CD8-positive, alpha-beta memory T cell (primary cell): ENCODE measurements around the gene SPDYE18. TPM values are rescaled to one million over a fixed set of nuclear protein-coding genes. Genes with fewer than 3 reads are reported as not detected.
"Not testable (repeated sequence)": the region's sequence is repeated elsewhere in the genome, so short reads cannot be mapped to it uniquely, and the experiment has no call there.

Source experiments
- CTCF ChIA-PET: fragments of 350-600 bp; sonication (Branson Sonifier 250); formaldehyde crosslinking; loops from one replicate; lab custom pipeline; 2021; ENCODE audit warnings: antibody characterized with exemption; lab: Charles Lee
- POLR2A ChIA-PET: fragments of 350-600 bp; sonication (Branson Sonifier 250); formaldehyde crosslinking; loops from one replicate; lab custom pipeline; 2021; ENCODE audit warnings: antibody characterized with exemption; lab: Charles Lee
- DNase-seq, 5 donors: peaks; one replicate each; pipeline versions ENCODE4 v3.0.0 to v3.0.0-alpha.2; 2020 to 2022; ENCODE audit warnings: mixed read lengths in 1 of 5
- H3K27ac ChIP-seq: one replicate; pipeline ENCODE4 v1.7.0; 2013; ENCODE audit warnings: low read depth, mild to moderate bottlenecking, low read length, moderate library complexity
- H3K27me3 ChIP-seq: 2 replicates; pipeline ENCODE4 v1.7.0; 2013; ENCODE audit warnings: low read length, mild to moderate bottlenecking; ENCODE audit not compliant: insufficient read depth, poor library complexity, severe bottlenecking
- H3K36me3 ChIP-seq: 2 replicates; pipeline ENCODE4 v1.7.0; 2013; ENCODE audit warnings: mild to moderate bottlenecking, low read length, moderate library complexity; ENCODE audit not compliant: insufficient read depth
- H3K4me1 ChIP-seq: 2 replicates; pipeline ENCODE4 v1.7.0; 2013; ENCODE audit warnings: mild to moderate bottlenecking, low read length, moderate library complexity; ENCODE audit not compliant: insufficient read depth
- H3K4me3 ChIP-seq: 2 replicates; pipeline ENCODE4 v1.7.0; 2013; ENCODE audit warnings: mild to moderate bottlenecking, low read length
- H3K9me3 ChIP-seq: 2 replicates; pipeline ENCODE4 v1.7.0; 2013; ENCODE audit warnings: mild to moderate bottlenecking, low read length
- H3K27ac Mint-ChIP-seq, 8 donors: one replicate each; pipeline ENCODE4 v1.8.0; 2020 to 2021; ENCODE audit warnings: mixed read lengths in 8 of 8, mild to moderate bottlenecking in 6 of 8, inconsistent platforms in 3 of 8, moderate library complexity in 3 of 8
- H3K27me3 Mint-ChIP-seq, 2 donors: one replicate each; pipeline ENCODE4 v1.8.0; 2020 to 2021; ENCODE audit warnings: mixed read lengths in 2 of 2, mild to moderate bottlenecking in 1 of 2, moderate library complexity in 1 of 2
- H3K36me3 Mint-ChIP-seq, 3 donors: one replicate each; pipeline ENCODE4 v1.8.0; 2020 to 2021; ENCODE audit warnings: mixed read lengths in 3 of 3, inconsistent platforms in 1 of 3, mild to moderate bottlenecking in 1 of 3
- H3K4me1 Mint-ChIP-seq, 3 donors: one replicate each; pipeline ENCODE4 v1.8.0; 2020 to 2021; ENCODE audit warnings: mixed read lengths in 3 of 3, inconsistent platforms in 1 of 3, mild to moderate bottlenecking in 1 of 3
- H3K4me3 Mint-ChIP-seq, 7 donors: one replicate each; pipeline ENCODE4 v1.8.0; 2020 to 2021; ENCODE audit warnings: mixed read lengths in 7 of 7, mild to moderate bottlenecking in 6 of 7, moderate library complexity in 4 of 7, inconsistent platforms in 2 of 7
- H3K9me3 Mint-ChIP-seq, 5 donors: one replicate each; pipeline ENCODE4 v1.8.0; 2020 to 2022; ENCODE audit warnings: mixed read lengths in 5 of 5, mild to moderate bottlenecking in 3 of 5, moderate library complexity in 2 of 5, inconsistent platforms in 1 of 5
- polyA plus RNA-seq: library from polyadenylated mRNA; unstranded; fragments of 300-500 nt; fragmentation: Illumina TruSeq; gene quantifications from one replicate; pipeline ENCODE4 v1.2.3, GENCODE V29; 2021
- total RNA-seq, 2 experiments: library from RNA; stranded (reverse); gene quantifications; one replicate each; pipeline ENCODE4 v1.2.3, GENCODE V29; 2021

SPDYE18 gene
- total RNA-seq (under 1 TPM in 1 of 2 experiments, not detected in 1; 0.53 TPM), polyA plus RNA-seq (not detected)

DNA sequence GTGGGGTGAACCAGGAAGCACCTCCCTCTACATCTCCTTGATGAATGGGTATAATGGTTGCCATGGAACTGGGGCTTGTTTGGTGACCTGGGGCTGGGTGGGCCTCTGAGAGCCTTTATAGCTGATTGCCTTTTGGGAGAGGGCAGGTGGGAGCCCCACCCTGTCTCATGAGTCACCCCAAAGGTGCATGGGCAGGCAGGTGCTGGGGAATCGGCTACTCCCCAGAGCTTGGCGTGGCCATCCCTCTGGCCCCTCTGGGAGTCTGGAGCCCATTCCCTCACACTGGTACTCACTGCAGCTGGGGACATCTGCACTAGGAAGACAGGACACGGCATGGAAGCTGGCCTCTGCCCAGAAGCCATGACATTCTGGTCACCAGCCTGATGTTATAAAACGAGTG lies at the start of gene SPDYE18:
SPDYE18 (minus strand) TSS at position 2 of the 400 bp plus-strand sequence. CDS start 2,046 bp downstream, outside the sequence.
- H3K36me3 Mint-ChIP-seq, H3K27me3 Mint-ChIP-seq: not testable (repeated sequence)

GRCh38 chr7:77108362-77108761 lies 46.0 kb upstream of the SPDYE18 start:
- H3K36me3 Mint-ChIP-seq, H3K27ac Mint-ChIP-seq, H3K27me3 Mint-ChIP-seq, POLR2A ChIA-PET, H3K27me3 ChIP-seq, H3K4me3 ChIP-seq, H3K4me1 Mint-ChIP-seq, H3K4me1 ChIP-seq, H3K36me3 ChIP-seq, H3K9me3 ChIP-seq, H3K4me3 Mint-ChIP-seq, CTCF ChIA-PET, DNase-seq, H3K27ac ChIP-seq, H3K9me3 Mint-ChIP-seq: not testable (repeated sequence)

More for the DNA sequence above, at the start of gene SPDYE18:
- DNase-seq, CTCF ChIA-PET, H3K27ac ChIP-seq, H3K27ac Mint-ChIP-seq, H3K36me3 ChIP-seq, H3K4me3 ChIP-seq, POLR2A ChIA-PET, H3K4me1 Mint-ChIP-seq, H3K4me3 Mint-ChIP-seq, H3K9me3 ChIP-seq, H3K27me3 ChIP-seq, H3K9me3 Mint-ChIP-seq, H3K4me1 ChIP-seq: not testable (repeated sequence)

GRCh38 chr7:77107659-77108058 lies 45.3 kb upstream of the SPDYE18 start:
- H3K4me3 ChIP-seq, H3K4me1 Mint-ChIP-seq, POLR2A ChIA-PET, H3K4me3 Mint-ChIP-seq, DNase-seq, H3K27ac ChIP-seq, H3K27me3 Mint-ChIP-seq, H3K9me3 Mint-ChIP-seq, H3K9me3 ChIP-seq, H3K27me3 ChIP-seq, CTCF ChIA-PET, H3K36me3 Mint-ChIP-seq, H3K4me1 ChIP-seq, H3K36me3 ChIP-seq: not testable (repeated sequence)
- H3K27ac Mint-ChIP-seq: peak overlapping the region in 2 of 8 donors; percentile 15 to 27

- POLR2A ChIA-PET, DNase-seq, H3K36me3 Mint-ChIP-seq, H3K27ac Mint-ChIP-seq, H3K4me3 Mint-ChIP-seq, H3K4me1 Mint-ChIP-seq, H3K27ac ChIP-seq, H3K27me3 ChIP-seq, H3K4me1 ChIP-seq, H3K9me3 ChIP-seq, H3K9me3 Mint-ChIP-seq, H3K36me3 ChIP-seq, H3K4me3 ChIP-seq, H3K27me3 Mint-ChIP-seq, CTCF ChIA-PET: not testable (repeated sequence)
Observed at GRCh38 chr7:77105904-77106303, 43.5 kb upstream of the SPDYE18 start.

GRCh38 chr7:77102671-77103070 lies 40.3 kb upstream of the SPDYE18 start:
- H3K4me3 Mint-ChIP-seq, H3K36me3 Mint-ChIP-seq, H3K4me3 ChIP-seq, H3K9me3 ChIP-seq, H3K27ac Mint-ChIP-seq, POLR2A ChIA-PET, H3K4me1 Mint-ChIP-seq, H3K4me1 ChIP-seq, H3K36me3 ChIP-seq, CTCF ChIA-PET, DNase-seq, H3K27ac ChIP-seq, H3K9me3 Mint-ChIP-seq, H3K27me3 Mint-ChIP-seq, H3K27me3 ChIP-seq: not testable (repeated sequence)

- H3K36me3 ChIP-seq, H3K27ac ChIP-seq, H3K36me3 Mint-ChIP-seq, POLR2A ChIA-PET, H3K9me3 ChIP-seq, H3K4me3 Mint-ChIP-seq, H3K4me1 Mint-ChIP-seq, H3K4me1 ChIP-seq, H3K4me3 ChIP-seq, CTCF ChIA-PET, H3K27me3 Mint-ChIP-seq, H3K27me3 ChIP-seq, H3K9me3 Mint-ChIP-seq, DNase-seq, H3K27ac Mint-ChIP-seq: not testable (repeated sequence)
Observed at GRCh38 chr7:77101187-77101586, 38.8 kb upstream of the SPDYE18 start.

- H3K4me3 Mint-ChIP-seq, H3K4me1 Mint-ChIP-seq, H3K9me3 Mint-ChIP-seq, POLR2A ChIA-PET, H3K27me3 Mint-ChIP-seq, CTCF ChIA-PET, H3K9me3 ChIP-seq, H3K27ac Mint-ChIP-seq, H3K36me3 ChIP-seq, H3K27me3 ChIP-seq, H3K4me1 ChIP-seq, H3K36me3 Mint-ChIP-seq, DNase-seq, H3K27ac ChIP-seq, H3K4me3 ChIP-seq: not testable (repeated sequence)
Observed at GRCh38 chr7:77100501-77100900, 38.1 kb upstream of the SPDYE18 start.

DNA sequence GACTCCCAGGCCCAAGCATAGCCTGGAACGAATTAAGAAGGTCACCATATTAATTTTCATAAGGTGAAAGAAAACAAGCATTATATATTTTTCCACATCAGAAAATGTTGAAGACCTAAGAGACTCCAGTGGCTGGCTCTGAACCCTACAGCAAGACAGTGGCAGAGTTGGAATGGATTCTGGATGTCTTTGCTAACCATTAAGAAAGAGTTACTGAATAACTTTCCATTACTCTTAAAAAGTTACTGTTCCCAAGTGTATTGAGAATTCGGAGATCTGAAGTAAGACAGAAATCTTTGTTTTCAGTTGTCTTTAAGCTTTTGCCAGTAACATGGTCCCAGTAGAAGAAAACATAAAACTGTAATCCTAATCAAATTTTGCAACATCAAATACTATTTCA lies 29.9 kb upstream of the SPDYE18 start:
- H3K4me1 ChIP-seq, H3K27me3 ChIP-seq, POLR2A ChIA-PET, CTCF ChIA-PET, H3K36me3 ChIP-seq, H3K27ac Mint-ChIP-seq, H3K27me3 Mint-ChIP-seq, H3K9me3 Mint-ChIP-seq, H3K9me3 ChIP-seq, DNase-seq, H3K4me3 ChIP-seq, H3K27ac ChIP-seq, H3K4me3 Mint-ChIP-seq, H3K4me1 Mint-ChIP-seq: not testable (repeated sequence)
- peaks cover 8 to 26% (median 10%) of the 10 kb centered on the region in 3 donors for H3K36me3 Mint-ChIP-seq

DNA sequence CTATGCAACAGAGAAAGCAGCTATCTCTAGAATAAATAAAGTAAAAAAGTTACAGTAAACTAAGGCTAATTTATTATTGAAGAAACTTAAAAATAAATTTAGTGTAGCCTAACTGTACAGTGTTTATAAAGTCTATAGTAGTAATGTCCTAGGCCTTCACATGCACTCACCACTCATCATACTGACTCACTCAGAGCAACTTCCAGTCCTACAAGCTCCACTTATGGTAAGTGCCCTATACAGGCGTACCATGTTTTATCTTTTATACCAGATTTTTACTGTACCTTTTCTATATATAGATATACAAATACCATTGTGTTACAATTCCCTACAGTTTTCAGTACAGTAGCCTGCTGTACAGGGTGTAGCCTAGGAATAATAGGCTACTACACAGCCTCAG lies 19.8 kb upstream of the SPDYE18 start:
- H3K27me3 Mint-ChIP-seq, H3K27ac Mint-ChIP-seq, H3K4me3 Mint-ChIP-seq: not testable (repeated sequence)

More for the DNA sequence above, 19.8 kb upstream of the SPDYE18 start:
- H3K4me3 ChIP-seq, H3K27ac ChIP-seq, CTCF ChIA-PET, H3K27me3 ChIP-seq, H3K9me3 ChIP-seq, POLR2A ChIA-PET, H3K9me3 Mint-ChIP-seq, H3K4me1 Mint-ChIP-seq, DNase-seq, H3K4me1 ChIP-seq, H3K36me3 ChIP-seq: not testable (repeated sequence)
- H3K36me3 Mint-ChIP-seq: peaks cover 5 to 14% (median 6%) of the 10 kb centered on the region in 3 donors
